ENCODE results near the gene SSRP1.

SSRP1 gene, protein sequence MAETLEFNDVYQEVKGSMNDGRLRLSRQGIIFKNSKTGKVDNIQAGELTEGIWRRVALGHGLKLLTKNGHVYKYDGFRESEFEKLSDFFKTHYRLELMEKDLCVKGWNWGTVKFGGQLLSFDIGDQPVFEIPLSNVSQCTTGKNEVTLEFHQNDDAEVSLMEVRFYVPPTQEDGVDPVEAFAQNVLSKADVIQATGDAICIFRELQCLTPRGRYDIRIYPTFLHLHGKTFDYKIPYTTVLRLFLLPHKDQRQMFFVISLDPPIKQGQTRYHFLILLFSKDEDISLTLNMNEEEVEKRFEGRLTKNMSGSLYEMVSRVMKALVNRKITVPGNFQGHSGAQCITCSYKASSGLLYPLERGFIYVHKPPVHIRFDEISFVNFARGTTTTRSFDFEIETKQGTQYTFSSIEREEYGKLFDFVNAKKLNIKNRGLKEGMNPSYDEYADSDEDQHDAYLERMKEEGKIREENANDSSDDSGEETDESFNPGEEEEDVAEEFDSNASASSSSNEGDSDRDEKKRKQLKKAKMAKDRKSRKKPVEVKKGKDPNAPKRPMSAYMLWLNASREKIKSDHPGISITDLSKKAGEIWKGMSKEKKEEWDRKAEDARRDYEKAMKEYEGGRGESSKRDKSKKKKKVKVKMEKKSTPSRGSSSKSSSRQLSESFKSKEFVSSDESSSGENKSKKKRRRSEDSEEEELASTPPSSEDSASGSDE

DNA sequence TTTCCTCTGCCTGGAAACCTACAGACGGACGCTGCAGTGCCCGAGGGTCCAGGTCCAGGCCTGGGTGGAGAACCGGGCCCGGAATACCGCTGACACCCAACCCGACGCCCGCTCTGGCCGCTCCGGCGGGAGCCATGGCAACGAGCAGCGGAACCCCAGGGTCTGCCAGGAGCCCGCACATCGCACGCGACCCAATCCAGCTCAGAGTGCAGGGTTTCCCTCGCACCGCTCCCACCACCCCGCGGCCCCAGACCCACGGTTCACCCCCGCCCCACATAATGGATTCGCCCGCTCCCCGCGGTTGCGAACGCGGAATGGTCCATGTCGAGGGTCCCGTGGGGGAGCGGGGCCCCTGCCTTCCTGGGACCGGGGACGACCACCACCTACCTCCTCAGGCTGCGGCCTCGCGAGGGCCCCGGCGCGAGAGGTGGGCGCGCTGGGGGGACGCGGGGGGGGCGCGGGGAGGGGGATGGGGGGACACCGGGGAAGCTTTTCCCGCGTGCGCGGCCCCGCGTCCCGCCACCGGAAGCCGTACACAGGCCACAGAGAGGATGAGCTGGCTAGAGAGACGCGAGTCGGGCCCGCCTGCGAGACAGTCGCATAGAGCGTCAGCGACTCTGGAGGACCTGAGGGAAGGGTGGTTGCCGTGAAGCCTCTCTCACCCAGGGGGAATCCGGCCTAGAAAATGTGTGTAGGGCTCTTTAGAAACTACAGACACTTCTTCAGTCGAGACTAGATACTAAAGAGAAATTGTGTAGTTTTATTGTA lies at the start of gene SSRP1:
Gene SSRP1, minus strand, starts transcription at position 550 of the 768 bp plus-strand sequence. CDS start 771 bp downstream, outside the sequence.
- TF ChIP-seq, protein P1, sequence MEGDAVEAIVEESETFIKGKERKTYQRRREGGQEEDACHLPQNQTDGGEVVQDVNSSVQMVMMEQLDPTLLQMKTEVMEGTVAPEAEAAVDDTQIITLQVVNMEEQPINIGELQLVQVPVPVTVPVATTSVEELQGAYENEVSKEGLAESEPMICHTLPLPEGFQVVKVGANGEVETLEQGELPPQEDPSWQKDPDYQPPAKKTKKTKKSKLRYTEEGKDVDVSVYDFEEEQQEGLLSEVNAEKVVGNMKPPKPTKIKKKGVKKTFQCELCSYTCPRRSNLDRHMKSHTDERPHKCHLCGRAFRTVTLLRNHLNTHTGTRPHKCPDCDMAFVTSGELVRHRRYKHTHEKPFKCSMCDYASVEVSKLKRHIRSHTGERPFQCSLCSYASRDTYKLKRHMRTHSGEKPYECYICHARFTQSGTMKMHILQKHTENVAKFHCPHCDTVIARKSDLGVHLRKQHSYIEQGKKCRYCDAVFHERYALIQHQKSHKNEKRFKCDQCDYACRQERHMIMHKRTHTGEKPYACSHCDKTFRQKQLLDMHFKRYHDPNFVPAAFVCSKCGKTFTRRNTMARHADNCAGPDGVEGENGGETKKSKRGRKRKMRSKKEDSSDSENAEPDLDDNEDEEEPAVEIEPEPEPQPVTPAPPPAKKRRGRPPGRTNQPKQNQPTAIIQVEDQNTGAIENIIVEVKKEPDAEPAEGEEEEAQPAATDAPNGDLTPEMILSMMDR (IDR thresholded peaks at IDR 0.05), result no peak
- TF ChIP-seq ZFX (IDR thresholded peaks at IDR 0.05; ENCODE audit: borderline replicate concordance), result no peak
- H3K27ac ChIP-seq, result peak within 1 kb of the TSS; percentile 78

DNA sequence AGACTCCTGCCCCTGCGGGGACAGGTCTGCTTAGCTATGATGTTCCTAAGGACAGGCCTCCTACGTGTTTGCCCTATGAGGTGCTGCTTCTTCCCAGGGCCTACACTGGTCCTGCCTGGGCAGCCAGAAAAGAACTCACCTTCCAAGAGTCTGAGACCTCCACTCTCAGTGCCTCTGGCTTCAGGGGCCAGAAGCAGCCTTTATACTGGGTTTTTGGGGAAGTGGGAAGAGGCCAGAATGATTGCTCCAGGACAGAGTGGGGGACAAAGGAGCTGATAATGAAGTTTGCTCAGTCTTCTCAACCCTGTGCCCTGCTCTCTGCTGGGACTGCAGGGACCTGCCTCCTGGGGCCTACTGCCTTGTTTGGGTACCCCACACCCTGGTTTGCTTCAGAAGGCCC lies 45.3 kb upstream of the SSRP1 start, which contains the start of gene PRG3:
Gene PRG3, minus strand, starts transcription at position 176 of the 400 bp plus-strand sequence. CDS start 442 bp downstream, outside the sequence.
- H3K27ac ChIP-seq, result no peak within 1 kb of the TSS
- TF ChIP-seq, protein P1 (IDR thresholded peaks at IDR 0.05), result no peak
- TF ChIP-seq ZFX (IDR thresholded peaks at IDR 0.05; ENCODE audit: borderline replicate concordance), result no peak

DNA sequence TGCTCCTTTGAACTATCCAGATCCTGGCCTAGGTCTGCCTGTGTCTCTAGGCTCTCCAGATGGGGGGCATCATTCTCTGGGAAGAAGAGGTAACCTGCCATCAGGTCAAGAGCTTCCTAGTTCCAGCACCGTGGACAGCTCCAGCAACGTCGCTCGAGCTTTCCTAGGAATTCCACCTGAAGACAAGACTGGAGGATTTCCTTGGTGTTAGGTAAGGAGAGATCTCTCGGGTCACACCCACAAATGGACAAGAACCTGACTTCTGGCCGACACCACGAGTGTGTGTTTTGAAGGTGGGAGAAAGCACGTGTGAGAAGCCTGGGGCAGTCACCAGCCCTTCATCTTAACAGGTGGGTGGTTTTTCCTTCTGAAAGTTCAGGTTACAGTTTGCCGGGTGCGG lies 44.0 kb upstream of the SSRP1 start:
- TF ChIP-seq ZFX (IDR thresholded peaks at IDR 0.05; ENCODE audit: borderline replicate concordance), result no peak
- TF ChIP-seq, protein P1 (IDR thresholded peaks at IDR 0.05), result no peak
- no peak overlapping the region for H3K27ac ChIP-seq

DNA sequence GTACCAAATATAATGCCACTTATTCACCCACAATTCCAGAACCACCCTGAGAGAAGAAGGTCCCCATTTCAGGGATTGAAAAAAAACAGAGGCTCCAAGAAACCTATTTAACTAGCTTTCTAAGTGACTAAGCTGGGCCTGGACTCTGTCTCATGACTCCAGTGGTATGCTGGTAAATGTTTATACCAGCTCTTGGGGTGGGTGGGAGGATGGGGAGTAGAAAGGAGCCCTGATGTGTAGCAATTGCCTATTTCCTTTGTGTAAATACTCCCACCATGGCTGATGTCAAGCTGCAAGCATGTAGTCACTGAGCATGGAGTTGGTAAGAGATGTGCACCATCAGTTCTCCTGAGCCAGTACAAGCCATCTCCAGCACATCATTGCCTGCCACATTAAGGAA lies 42.5 kb upstream of the SSRP1 start:
- TF ChIP-seq, protein P1 (IDR thresholded peaks at IDR 0.05), result no peak
- TF ChIP-seq ZFX (IDR thresholded peaks at IDR 0.05; ENCODE audit: borderline replicate concordance), result no peak
- H3K27ac ChIP-seq, result no peak overlapping the region

DNA sequence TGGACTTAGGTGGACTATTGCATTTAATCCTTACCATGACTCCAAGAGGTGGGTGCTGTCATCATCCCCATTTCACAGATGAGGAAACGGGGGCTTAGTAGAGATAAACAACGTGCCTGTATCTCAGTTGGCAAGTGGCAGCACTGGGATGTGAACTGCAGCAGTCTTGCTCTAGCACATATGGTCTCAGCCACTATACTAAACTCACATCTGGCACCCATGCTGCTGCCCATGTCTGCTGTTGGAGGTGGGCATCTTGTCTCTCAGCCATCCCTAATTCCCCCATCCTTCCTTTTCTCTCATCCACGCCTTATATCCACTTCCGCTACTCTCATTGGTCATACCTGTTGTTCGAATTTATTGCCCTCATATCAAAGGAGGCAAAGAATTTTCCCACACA lies 41.4 kb upstream of the SSRP1 start:
- TF ChIP-seq, protein P1 (IDR thresholded peaks at IDR 0.05), result no peak
- no peak for TF ChIP-seq ZFX (IDR thresholded peaks at IDR 0.05; ENCODE audit: borderline replicate concordance)
- H3K27ac ChIP-seq, result no peak overlapping the region

DNA sequence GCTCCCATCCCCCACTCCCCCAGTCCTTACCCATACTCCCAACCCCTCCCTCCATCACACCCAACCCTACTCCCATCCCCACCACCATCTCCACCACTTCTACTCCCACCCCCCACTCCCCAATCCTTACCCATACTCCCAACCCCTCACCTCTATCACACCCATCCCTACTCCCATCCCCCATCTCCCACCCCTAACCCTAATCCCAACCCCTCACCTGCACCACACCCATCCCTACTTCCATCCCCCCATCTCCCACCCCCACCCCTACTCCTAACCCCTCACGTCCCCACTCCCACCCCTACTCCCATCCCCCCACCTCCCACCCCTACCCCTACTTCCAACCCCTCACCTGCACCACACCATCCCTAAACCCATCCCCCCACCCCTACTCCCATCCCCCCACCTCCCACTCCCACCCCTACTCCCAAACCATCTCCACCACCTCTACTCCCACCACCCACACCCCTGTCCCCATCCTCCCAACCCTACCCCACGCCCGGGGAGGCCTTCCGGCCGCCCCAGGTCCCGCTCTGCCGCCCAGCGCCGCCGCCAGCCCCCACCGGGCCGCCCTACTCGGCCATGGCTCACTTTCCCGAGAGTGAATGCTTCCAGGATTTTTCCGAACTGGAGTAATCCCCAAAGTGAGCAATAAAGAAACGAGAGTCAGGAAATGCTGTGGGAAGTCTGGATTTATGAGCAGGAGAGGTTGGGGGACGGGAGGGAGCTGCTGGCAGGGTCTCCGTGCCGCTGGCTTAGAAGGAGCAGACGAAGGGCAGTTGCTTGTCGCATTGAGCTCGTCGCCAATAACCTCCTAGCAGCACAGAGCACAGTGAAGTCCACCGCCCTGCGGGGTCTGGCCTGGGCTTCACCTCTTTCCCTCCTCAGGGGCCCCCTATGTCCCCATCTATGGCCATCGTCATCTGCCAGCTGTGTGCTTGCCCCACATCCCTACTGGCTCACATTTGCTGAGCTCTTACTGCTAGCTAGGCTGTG lies 40.7 kb upstream of the SSRP1 start:
- TF ChIP-seq, protein P1 (IDR thresholded peaks at IDR 0.05), result no peak
- TF ChIP-seq ZFX (IDR thresholded peaks at IDR 0.05; ENCODE audit: borderline replicate concordance), result no peak
- H3K27ac ChIP-seq, result no peak overlapping the region

Measured in 22Rv1 (cell line).